Prostate gland (tissue), 2 donors: ENCODE measurements around the gene TVP23A. TPM values are rescaled to one million over a fixed set of nuclear protein-coding genes. Genes with fewer than 3 reads are reported as not detected.
"Not testable (repeated sequence)": the region's sequence is repeated elsewhere in the genome, so short reads cannot be mapped to it uniquely, and the experiment has no call there.

ENCODE experiments used
- DNase-seq: peaks from one replicate; pipeline ENCODE4 v3.0.0-alpha.2; 2019; ENCODE audit warnings: low spot score
- H3K27ac ChIP-seq, 2 donors: fragments of 200-600 bp; sonication (generic); 2 replicates each; pipeline ENCODE4 v1.5.1; 2017 to 2019
- H3K27me3 ChIP-seq: fragments of 200-600 bp; sonication (generic); replicated peaks from 2 replicates; pipeline ENCODE4 v1.5.1; 2019; ENCODE audit not compliant: insufficient read depth
- H3K36me3 ChIP-seq, 2 donors: fragments of 200-600 bp; sonication (generic); 1 replicate in 1 of 2; 2 replicates in 1 of 2; pipeline versions ENCODE4 v1.5.1 to v1.8.1; 2017 to 2019
- H3K4me1 ChIP-seq: fragments of 200-600 bp; sonication (generic); replicated peaks from 2 replicates; pipeline ENCODE4 v1.5.1; 2019
- H3K4me3 ChIP-seq, 2 donors: fragments of 200-600 bp; sonication (generic); 2 replicates each; pipeline ENCODE4 v1.5.1; 2017 to 2019
- H3K9me3 ChIP-seq: fragments of 200-600 bp; sonication (generic); 2 replicates; pipeline ENCODE4 v1.5.1; 2017
- CTCF ChIP-seq, 4 experiments: fragments of 200-600 bp in 2 of 4; fragments of 450-650 bp in 2 of 4; sonication (generic) in 2 of 4; IDR thresholded peaks; 1 replicate in 3 of 4; 2 replicates in 1 of 4; pipeline ENCODE4 v1.5.1; 2016 to 2019; ENCODE audit warnings: antibody characterized with exemption in 4 of 4, mild to moderate bottlenecking in 2 of 4, moderate library complexity in 2 of 4
- POLR2A ChIP-seq: fragments of 450-650 bp; IDR thresholded peaks from one replicate; pipeline ENCODE4 v1.6.1; 2016; ENCODE audit warnings: antibody characterized with exemption, mild to moderate bottlenecking
- POLR2AphosphoS5 ChIP-seq: sonication (generic); formaldehyde crosslinking; IDR thresholded peaks from one replicate; pipeline ENCODE4 v1.6.1; 2017; ENCODE audit warnings: antibody characterized with exemption
- WGBS: methylation state at CpG from one replicate; pipeline ENCODE4 v1.1.5; 2018; 5-methylcytosine and 5-hydroxymethylcytosine counted together
- intact Hi-C: fragments of 100-400 bp; cut with DNase I; formaldehyde crosslinking; loops from one replicate; pipeline ENCODE4 v1.14.2; 2022
- total RNA-seq, 2 donors: library from RNA; depleted of rRNA; stranded (reverse); fragments of >200 nt; gene quantifications; one replicate each; pipeline ENCODE4 v1.1.0, GENCODE V29; 2016

TVP23A gene
- total RNA-seq, 2 donors from 2014 or later, result 0.27 to 5.8 TPM

- 83% methylated on average over 4 of the region's 4 CpGs for WGBS
- no peaks in the 10 kb centered on the region for H3K9me3 ChIP-seq
- no peak for DNase-seq
- H3K4me3 ChIP-seq, result no peak overlapping the region
- H3K27me3 ChIP-seq, result no peaks in the 10 kb centered on the region
- TF ChIP-seq CTCF (IDR thresholded peaks at IDR 0.05) (no peak), POLR2AphosphoS5 (no peak), POLR2A (no peak)
- H3K27ac ChIP-seq, result no peak overlapping the region
- intact Hi-C loops, result no loop called here
- no peaks in the 10 kb centered on the region for H3K4me1 ChIP-seq
- no peaks in the 10 kb centered on the region for H3K36me3 ChIP-seq
These were observed 38.0 kb downstream of the TVP23A start for GRCh38 chr16:10780628-10781027.

DNA sequence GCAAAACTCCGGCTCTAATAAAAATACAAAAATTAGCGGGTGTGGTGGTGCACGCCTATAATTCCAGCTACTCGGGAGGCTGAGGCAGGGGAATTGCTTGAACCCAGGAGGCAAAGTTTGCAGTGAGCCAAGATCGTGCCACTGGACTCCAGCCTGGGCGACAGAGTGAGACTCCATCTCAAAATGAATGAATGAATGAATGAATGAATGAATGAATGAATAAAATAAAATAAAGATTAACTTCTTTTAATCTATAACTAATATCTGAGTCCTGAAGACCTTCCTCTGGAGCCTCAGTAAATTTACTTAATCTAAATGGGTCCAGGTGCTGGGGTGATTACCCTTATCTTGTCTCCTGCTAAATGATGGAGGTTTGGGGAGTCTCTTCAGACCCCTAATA, 38.7 kb downstream of the TVP23A start:
- intact Hi-C loops, H3K9me3 ChIP-seq: not testable (repeated sequence)
- WGBS, result 91% methylated on average over 6 of the region's 6 CpGs

DNA sequence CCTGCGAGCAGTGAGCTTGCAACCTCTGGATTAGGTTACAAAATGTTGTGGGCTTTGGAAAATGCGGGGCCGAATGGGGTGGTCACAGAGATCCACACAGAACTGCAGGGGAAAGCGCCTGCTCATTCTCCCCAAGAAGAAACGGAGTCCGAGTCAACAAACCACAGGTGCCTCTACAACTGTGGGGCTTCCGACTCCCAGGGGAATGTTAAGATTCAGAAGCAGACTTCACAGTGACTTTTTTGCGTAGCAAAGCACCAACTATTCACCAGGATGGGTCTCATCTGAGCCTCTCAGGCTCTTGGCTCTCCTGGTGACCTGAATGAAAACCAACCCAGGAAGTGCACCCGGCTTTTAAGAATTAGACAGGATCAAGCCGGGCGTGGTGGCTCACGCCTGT, 41.2 kb downstream of the TVP23A start:
- no peak overlapping the region for H3K4me3 ChIP-seq
- intact Hi-C loops, result no loop called here
- H3K27ac ChIP-seq, result no peak overlapping the region
- H3K4me1 ChIP-seq, result no peaks in the 10 kb centered on the region
- WGBS, result 87% methylated on average over 12 of the region's 12 CpGs
- H3K9me3 ChIP-seq, result no peaks in the 10 kb centered on the region
- no peaks in the 10 kb centered on the region for H3K36me3 ChIP-seq
- H3K27me3 ChIP-seq, result no peaks in the 10 kb centered on the region
- TF ChIP-seq CTCF (IDR thresholded peaks at IDR 0.05) (no peak), POLR2A (no peak), POLR2AphosphoS5 (no peak)
- DNase-seq, result no peak

More for the DNA sequence above, 38.7 kb downstream of the TVP23A start:
- H3K27ac ChIP-seq, H3K4me1 ChIP-seq, H3K27me3 ChIP-seq, H3K36me3 ChIP-seq, H3K4me3 ChIP-seq, DNase-seq: not testable (repeated sequence)

DNA sequence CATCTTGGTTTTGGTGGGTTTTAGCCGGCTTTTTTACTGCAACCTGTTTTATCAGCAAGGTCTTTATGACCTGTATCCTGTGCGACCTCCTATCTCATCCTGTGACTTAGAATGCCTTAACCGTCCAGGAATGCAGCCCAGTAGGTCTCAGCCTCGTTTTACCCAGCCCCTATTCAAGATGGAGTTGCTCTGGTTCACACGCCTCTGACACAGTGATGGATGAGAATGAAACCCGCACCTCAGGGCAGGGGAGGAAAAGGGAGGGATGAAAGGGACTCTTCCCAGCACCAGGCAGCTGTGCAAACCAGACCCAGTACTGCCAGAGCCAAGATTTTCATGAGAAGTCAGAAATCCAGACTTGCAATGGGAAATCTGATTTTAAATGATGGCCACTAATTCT, 41.7 kb downstream of the TVP23A start:
- H3K9me3 ChIP-seq, H3K4me1 ChIP-seq, DNase-seq, intact Hi-C loops, H3K27me3 ChIP-seq, H3K4me3 ChIP-seq, H3K27ac ChIP-seq, H3K36me3 ChIP-seq: not testable (repeated sequence)
- 49% methylated on average over 6 of the region's 6 CpGs for WGBS

- 82% methylated on average over 4 of the region's 4 CpGs for WGBS
- DNase-seq, result no peak
- H3K9me3 ChIP-seq, result no peaks in the 10 kb centered on the region
- intact Hi-C loops, result no loop called here
- H3K27ac ChIP-seq, result no peak overlapping the region
- TF ChIP-seq POLR2AphosphoS5 (no peak), CTCF (IDR thresholded peaks at IDR 0.05) (no peak), POLR2A (no peak)
- no peaks in the 10 kb centered on the region for H3K27me3 ChIP-seq
- no peaks in the 10 kb centered on the region for H3K4me1 ChIP-seq
- no peaks in the 10 kb centered on the region for H3K36me3 ChIP-seq
- H3K4me3 ChIP-seq, result no peak overlapping the region
These were observed 42.3 kb downstream of the TVP23A start for GRCh38 chr16:10776280-10776679.

DNA sequence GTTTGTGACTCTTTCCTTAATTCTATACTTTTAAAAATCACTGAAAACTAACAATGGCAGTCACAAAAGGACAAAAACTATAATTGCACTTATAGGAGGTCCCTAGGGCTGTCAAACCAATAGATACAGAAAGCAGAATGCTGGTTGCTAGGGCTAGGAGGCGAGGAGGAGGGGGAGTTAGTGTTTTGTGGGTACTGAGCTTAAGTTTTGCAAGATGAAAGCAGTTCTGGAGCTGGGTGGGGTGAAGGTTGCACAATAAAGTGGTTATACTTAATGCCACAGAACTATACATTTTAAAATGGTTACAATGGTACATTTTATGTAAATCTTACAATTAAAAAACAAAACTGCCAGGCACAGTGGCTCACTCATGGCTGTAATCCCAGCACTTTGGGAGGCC, 47.7 kb downstream of the TVP23A start:
- H3K36me3 ChIP-seq, result no peaks in the 10 kb centered on the region
- no peaks in the 10 kb centered on the region for H3K9me3 ChIP-seq
- intact Hi-C loops, result no loop called here
- H3K4me3 ChIP-seq, result no peak overlapping the region
- no peaks in the 10 kb centered on the region for H3K27me3 ChIP-seq
- WGBS, result 85% methylated on average over 1 of the region's 1 CpG
- no peak for TF ChIP-seq POLR2A
- TF ChIP-seq POLR2AphosphoS5, result no peak
- TF ChIP-seq CTCF (IDR thresholded peaks at IDR 0.05), result no peak
- H3K4me1 ChIP-seq, result no peaks in the 10 kb centered on the region
- DNase-seq, result no peak
- no peak overlapping the region for H3K27ac ChIP-seq
